PFSK-1 (cell line): ENCODE data around the gene AIP.
A peak's percentile ranks its signal among the peaks of the same experiment; 100 is the strongest.

ENCODE experiments used
- FOXP2 ChIP-seq: optimal IDR thresholded peaks from 2 replicates; pipeline ENCODE3; 2011; ENCODE audit warnings: borderline replicate concordance, control low read depth, inconsistent platforms; ENCODE audit not compliant: insufficient read depth; ENCODE audit errors: extremely low read length, extremely low read depth
- POLR2AphosphoS5 ChIP-seq: IDR thresholded peaks from 2 replicates; pipeline ENCODE4 v1.6.1; 2012; ENCODE audit warnings: low read depth, mild to moderate bottlenecking, control low read depth, low read length, moderate library complexity
- REST ChIP-seq, 2 experiments: IDR thresholded peaks; 2 replicates each; pipeline versions ENCODE4 v1.6.1 to v1.8.0; 2011 to 2012; ENCODE audit warnings: low read depth in 2 of 2, low read length in 2 of 2, control low read depth in 1 of 2, inconsistent platforms in 1 of 2, mild to moderate bottlenecking in 1 of 2, moderate library complexity in 1 of 2; ENCODE audit not compliant: insufficient read depth in 1 of 2
- SIN3A ChIP-seq: IDR thresholded peaks from 2 replicates; pipeline ENCODE4 v1.6.1; 2012; ENCODE audit warnings: mild to moderate bottlenecking, low read length, moderate library complexity, borderline replicate concordance; ENCODE audit not compliant: insufficient read depth
- TAF1 ChIP-seq: IDR thresholded peaks from 2 replicates; pipeline ENCODE4 v1.6.1; 2012; ENCODE audit warnings: low read length, control low read depth, borderline replicate concordance; ENCODE audit not compliant: insufficient read depth

AIP gene

GRCh38 chr11:67504005-67504949 is 21.5 kb downstream of the AIP start:
- TF ChIP-seq TAF1: no peak
- TF ChIP-seq FOXP2: no peak
- TF ChIP-seq POLR2AphosphoS5: no peak
- TF ChIP-seq SIN3A: no peak
- no peak for TF ChIP-seq REST (IDR thresholded peaks at IDR 0.05; ENCODE audit: insufficient read depth in 1 of 2, low read depth in 2 of 2, low read length in 2 of 2)

DNA sequence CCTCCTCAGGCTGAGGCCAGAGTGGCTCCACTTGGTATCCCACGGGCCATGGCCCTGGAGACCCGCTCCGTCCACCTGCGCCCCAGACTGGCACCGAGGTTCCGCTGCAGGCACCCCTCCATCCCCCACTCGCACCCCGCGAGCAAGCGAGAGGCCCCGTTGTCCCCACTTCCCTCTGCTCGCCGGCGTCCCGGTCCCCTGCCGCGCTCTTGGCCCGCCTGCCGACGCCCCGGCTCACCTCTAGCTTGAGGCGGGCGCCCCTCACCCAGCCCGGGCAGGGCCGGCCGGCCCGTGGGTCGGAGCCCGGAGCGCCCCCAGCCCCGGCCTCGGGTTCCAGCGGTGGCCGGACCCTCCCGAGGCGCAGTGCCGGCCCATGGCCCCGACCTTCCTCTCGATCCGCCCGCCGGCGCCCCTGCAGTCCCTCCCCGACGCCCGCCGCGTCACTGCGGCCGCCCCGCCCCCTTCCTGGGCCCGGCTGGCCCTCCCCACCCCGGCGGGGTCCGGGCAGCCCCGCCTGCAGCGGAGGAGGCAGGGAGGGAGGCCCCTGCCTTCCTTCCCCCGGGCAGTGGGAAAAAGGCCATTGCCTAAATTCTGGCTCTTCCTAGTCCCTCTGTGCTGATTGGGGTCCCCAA is 22.2 kb downstream of the AIP start, which contains the start of gene PITPNM1:
Gene PITPNM1 (minus strand): TSS at position 414 of the 632 bp plus-strand sequence. CDS start 1,183 bp downstream, outside the sequence.
- no peak for TF ChIP-seq FOXP2
- TF ChIP-seq REST (IDR thresholded peaks at IDR 0.05; ENCODE audit: insufficient read depth in 1 of 2, low read depth in 2 of 2, low read length in 2 of 2): no peak

DNA sequence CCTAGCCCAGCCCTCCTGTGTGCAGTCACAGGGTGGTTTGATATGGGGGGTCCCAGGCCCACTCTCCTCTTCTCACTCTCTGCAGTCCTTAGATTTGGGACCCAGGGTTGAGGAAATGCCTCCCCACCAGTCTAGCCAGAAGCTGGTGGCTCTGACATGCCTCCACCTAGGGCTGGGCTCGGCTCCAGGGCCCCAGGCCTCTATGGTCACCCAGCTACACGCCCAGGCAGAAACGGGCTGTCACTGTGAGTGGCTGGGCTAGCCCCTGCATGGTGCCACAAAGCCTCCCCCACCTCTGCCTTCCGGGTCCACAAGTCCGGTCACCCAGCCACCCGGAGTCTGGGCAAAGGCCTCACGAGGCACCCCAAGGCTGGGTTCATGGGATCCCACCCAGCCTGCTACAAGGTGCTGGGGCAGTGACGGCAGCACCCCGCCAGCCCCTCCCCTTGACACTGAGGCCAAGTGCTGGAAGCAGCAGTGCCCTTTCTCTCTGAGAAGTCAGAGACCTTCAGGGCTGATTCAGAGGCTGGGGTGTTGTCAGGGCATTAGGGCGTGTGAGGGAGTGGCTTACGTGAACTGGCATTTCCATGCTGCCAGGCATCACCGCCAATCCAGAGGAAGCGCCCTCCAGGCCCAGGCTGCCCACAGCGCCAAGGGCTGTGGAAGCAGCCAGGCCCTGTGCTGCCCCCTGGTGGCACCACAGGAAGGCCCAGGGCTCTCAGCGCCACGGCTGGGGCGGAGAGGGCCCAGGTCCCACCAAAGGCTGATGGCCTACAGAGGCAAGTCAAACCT is 23.0 kb downstream of the AIP start:
- TF ChIP-seq SIN3A: 0 out of 2 replicates have a peak, but pooled peaks have one; percentile 22
- TF ChIP-seq POLR2AphosphoS5: no peak

DNA sequence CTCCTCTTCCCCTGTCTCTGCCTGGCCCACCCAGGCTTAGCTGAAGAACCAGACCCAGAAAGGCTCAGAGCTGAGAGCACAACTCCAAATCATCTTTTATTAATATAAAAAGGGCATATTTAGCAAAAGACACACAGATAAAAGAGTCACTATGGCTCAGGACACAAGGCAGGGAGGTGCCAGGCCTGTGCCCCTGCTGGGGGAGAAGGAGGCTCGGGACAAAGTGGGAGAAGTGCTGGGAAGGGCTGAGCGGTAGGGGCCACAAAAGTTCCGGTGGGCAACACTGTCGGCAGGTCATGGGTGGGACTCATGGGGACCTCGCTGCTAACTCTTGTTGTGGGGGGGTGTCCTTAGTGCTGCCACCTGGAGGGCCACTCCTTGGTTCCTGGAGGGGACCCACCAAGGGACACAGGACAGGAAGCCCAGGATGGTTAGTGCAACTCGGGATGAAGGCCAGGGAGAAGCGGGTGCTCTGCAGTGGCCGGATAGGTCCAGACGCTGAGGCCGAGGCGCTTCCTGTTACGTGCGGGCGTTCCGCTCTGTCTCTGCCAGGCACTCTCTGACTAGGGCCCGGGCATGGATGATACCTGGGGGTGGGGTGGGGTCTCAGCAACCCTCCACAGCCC is 23.7 kb downstream of the AIP start:
- TF ChIP-seq TAF1: no peak

DNA sequence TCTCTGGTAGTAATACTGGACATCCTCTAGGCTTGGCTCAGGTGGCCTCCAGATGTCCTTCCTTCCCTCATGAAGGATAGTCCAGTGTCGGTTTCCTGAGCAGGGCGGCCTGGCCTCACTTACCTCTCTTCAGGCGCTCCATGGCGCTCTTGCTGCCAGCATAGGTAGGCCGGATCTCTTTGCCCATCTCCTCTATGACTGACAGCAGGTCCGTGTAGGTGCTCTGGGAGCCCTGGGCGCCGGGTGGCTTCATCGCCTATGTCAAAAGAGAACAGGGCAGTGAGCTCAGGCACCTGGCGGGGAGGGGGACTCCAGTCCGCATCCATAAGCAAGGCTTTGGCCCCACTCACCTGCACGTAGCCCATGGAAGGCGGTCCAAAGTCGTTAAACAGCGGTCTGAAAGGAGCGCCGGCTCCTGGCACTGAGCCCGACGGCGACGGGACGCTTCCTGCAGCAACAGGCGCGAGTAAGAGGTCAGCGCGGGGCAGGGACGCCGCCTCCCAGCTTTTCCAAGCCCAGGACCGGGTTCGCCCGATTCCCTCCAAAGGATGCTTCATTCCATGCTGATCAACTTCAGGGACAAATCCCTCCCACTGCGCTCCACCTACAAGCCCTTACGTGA is 24.5 kb downstream of the AIP start:
- TF ChIP-seq POLR2AphosphoS5 (no peak), SIN3A (no peak), TAF1 (no peak), REST (IDR thresholded peaks at IDR 0.05; ENCODE audit: insufficient read depth in 1 of 2, low read depth in 2 of 2, low read length in 2 of 2) (no peak), FOXP2 (no peak)
